ENCODE data around the gene FARSB. TPM values are rescaled to one million over a fixed set of nuclear protein-coding genes. Genes with fewer than 3 reads are reported as not detected.

Gene FARSB
- total and polyA plus RNA-seq, 2 donors (not counting 3 experiments of a cell fraction or from before 2014, with no cell fraction given) = 12.7 to 29.4 TPM

DNA sequence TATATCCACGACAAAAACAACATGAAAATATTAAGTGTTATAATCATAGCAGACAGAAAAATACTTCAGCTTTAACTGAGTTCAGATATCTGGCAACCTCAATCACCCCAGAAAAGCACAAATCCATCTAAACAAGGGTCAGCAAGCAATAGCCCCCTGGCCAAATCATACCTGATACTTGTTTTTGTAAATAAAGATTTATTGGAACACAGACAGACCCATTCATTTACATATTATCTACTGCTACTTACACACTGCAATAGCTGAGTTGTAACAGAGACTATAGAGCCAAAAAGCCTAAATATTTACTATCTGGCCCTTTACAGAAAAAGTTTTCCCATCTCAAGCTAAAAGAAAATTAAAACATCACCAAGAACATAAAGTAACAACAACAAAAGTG is 12.8 kb downstream of the FARSB start:
- Histone ChIP-seq H4K20me1 (replicated peaks; ENCODE audit: control insufficient read depth, extremely low read depth, insufficient read depth, low read length) (no peaks in the 10 kb centered on the region), H3K9me1 (replicated peaks; ENCODE audit: control insufficient read depth, extremely low read depth, insufficient read depth, low read length) (no peaks in the 10 kb centered on the region), H3K4me1 (ENCODE audit: control insufficient read depth, extremely low read depth, insufficient read depth, low read length) (no peaks in the 10 kb centered on the region), H3K27me3 (ENCODE audit: control insufficient read depth in 2 of 2, insufficient read depth in 2 of 2, low read length in 2 of 2) (no peaks in the 10 kb centered on the region), H3K4me2 (ENCODE audit: insufficient read depth, low read length) (no peak overlapping the region), H3K36me3 (ENCODE audit: control insufficient read depth in 2 of 2, extremely low read depth in 1 of 2, insufficient read depth in 2 of 2, low read length in 2 of 2) (peaks cover 0 to 9% of the 10 kb centered on the region in 2 experiments), H3K9ac (replicated peaks; ENCODE audit: extremely low read depth, insufficient read depth, low read length) (no peak overlapping the region), H3K4me3 (replicated peaks in 1 of 3; ENCODE audit: insufficient read depth in 1 of 3, low read depth in 1 of 3, low read length in 3 of 3) (no peak overlapping the region), H3K27ac (ENCODE audit: insufficient read depth, low read depth, low read length) (no peak overlapping the region), H3K9me3 (replicated peaks; ENCODE audit: control insufficient read depth, insufficient read depth, low read length) (no peaks in the 10 kb centered on the region), H3K79me2 (ENCODE audit: control insufficient read depth, insufficient read depth, low read length) (peaks cover 18% of the 10 kb centered on the region), H2AFZ (ENCODE audit: low read depth, low read length) (no peak overlapping the region)
- dilution Hi-C loops (cut with MboI; ENCODE audit: extremely low pct_ligation_motif_present, low sequenced_read_pairs) = no loop called here
- no TSS peak for BruUV-seq (replicated peaks)
- CTCF ChIA-PET = interaction anchor here (1.6 kb wide), 1 partner anchor 9 kb away, joined by 6 read pairs; no protein-coding TSS in a partner anchor
- intact Hi-C loops (cut with micrococcal nuclease) = no loop called here
- DNase-seq (ENCODE audit: low read depth, low spot score) = no peak
- POLR2A ChIA-PET = no interaction called here
- TF ChIP-seq POLR2AphosphoS5 (IDR thresholded peaks at IDR 0.05; ENCODE audit: insufficient read depth, low read depth, low read length) (no peak), JUN (IDR thresholded peaks at IDR 0.05; ENCODE audit: borderline replicate concordance, insufficient read depth, insufficient read length, low read depth) (no peak), EZH2 (IDR thresholded peaks at IDR 0.05; ENCODE audit: borderline replicate concordance, low read depth, low read length, severe bottlenecking) (no peak), MYC (IDR thresholded peaks at IDR 0.05; ENCODE audit: low read depth, low read length) (no peak), FOS (IDR thresholded peaks at IDR 0.05; ENCODE audit: borderline replicate concordance, insufficient read depth, low read length) (no peak), POLR2A (IDR thresholded peaks at IDR 0.05; ENCODE audit: low read depth, low read length) (no peak), GATA2 (IDR thresholded peaks at IDR 0.05; ENCODE audit: insufficient read depth, insufficient read length, low read depth, low read length) (no peak)
- TF ChIP-seq, protein P1, sequence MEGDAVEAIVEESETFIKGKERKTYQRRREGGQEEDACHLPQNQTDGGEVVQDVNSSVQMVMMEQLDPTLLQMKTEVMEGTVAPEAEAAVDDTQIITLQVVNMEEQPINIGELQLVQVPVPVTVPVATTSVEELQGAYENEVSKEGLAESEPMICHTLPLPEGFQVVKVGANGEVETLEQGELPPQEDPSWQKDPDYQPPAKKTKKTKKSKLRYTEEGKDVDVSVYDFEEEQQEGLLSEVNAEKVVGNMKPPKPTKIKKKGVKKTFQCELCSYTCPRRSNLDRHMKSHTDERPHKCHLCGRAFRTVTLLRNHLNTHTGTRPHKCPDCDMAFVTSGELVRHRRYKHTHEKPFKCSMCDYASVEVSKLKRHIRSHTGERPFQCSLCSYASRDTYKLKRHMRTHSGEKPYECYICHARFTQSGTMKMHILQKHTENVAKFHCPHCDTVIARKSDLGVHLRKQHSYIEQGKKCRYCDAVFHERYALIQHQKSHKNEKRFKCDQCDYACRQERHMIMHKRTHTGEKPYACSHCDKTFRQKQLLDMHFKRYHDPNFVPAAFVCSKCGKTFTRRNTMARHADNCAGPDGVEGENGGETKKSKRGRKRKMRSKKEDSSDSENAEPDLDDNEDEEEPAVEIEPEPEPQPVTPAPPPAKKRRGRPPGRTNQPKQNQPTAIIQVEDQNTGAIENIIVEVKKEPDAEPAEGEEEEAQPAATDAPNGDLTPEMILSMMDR (IDR thresholded peaks at IDR 0.05; ENCODE audit: extremely low read depth in 1 of 2, insufficient read depth in 1 of 2, low read depth in 1 of 2, low read length in 2 of 2) = no peak
- TF ChIP-seq, protein P2, sequence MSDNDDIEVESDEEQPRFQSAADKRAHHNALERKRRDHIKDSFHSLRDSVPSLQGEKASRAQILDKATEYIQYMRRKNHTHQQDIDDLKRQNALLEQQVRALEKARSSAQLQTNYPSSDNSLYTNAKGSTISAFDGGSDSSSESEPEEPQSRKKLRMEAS (IDR thresholded peaks at IDR 0.05; ENCODE audit: insufficient read depth, insufficient read length) = no peak
- FAIRE-seq = no peak

All from endothelial cell of umbilical vein (primary cell).